Fibroblast of pulmonary artery (primary cell): Measurements from ENCODE around the gene NRXN3.

Experiments used
- DNase-seq: peaks from one replicate; pipeline ENCODE4 v3.0.0-alpha.2; 2010; ENCODE audit warnings: low read depth
- H3K4me3 ChIP-seq: replicated peaks from 2 replicates; pipeline ENCODE4 v1.5.1; 2011; ENCODE audit warnings: low read depth, mild to moderate bottlenecking, control low read depth, low read length, moderate library complexity
- TF ChIP-seq, protein P1 (sequence below): IDR thresholded peaks from 2 replicates; pipeline ENCODE4 v1.5.1; 2011; ENCODE audit warnings: mild to moderate bottlenecking, control low read depth, low read length, inconsistent platforms; ENCODE audit errors: missing control alignments

The NRXN3 gene

DNA sequence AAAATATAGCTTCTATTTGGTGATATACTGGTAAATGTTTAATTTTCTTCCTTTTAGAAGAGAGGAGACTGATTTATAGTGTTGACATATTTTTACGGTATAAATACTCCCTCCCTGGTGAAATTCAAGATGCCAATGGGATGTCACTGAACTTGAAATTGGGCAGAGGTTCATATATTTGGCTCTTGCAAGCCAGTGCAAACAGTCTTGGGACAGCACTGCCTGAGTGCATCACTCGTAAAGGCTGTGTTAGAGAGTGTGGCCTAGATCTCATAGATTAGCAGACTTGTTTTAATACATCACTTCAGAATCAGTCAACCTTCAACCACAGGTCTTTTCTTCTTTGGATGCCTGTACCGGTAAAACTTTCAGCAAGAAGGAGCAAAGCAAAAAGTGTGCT is 681.0 kb downstream of the NRXN3 start:
- DNase-seq = no peak
- H3K4me3 ChIP-seq = no peak overlapping the region
- TF ChIP-seq, protein P1, sequence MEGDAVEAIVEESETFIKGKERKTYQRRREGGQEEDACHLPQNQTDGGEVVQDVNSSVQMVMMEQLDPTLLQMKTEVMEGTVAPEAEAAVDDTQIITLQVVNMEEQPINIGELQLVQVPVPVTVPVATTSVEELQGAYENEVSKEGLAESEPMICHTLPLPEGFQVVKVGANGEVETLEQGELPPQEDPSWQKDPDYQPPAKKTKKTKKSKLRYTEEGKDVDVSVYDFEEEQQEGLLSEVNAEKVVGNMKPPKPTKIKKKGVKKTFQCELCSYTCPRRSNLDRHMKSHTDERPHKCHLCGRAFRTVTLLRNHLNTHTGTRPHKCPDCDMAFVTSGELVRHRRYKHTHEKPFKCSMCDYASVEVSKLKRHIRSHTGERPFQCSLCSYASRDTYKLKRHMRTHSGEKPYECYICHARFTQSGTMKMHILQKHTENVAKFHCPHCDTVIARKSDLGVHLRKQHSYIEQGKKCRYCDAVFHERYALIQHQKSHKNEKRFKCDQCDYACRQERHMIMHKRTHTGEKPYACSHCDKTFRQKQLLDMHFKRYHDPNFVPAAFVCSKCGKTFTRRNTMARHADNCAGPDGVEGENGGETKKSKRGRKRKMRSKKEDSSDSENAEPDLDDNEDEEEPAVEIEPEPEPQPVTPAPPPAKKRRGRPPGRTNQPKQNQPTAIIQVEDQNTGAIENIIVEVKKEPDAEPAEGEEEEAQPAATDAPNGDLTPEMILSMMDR = no peak

DNA sequence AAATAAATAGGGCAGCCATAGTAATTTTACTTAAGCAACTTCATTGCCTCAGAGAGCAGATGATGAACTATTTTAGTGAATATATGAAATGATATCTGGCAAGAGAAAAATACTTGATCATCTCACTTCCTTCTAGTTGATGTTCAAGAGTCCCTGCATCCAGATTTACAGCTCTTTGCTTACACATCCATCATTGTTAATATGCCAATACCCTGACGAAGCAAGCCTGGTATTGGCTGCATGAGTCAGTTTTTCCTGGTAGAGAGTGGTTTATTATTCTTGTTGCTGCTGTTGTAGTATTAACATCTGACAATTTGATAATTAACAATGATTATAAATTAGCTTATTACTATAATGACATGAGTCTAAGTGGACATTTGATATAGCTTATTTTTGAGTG is 681.9 kb downstream of the NRXN3 start:
- H3K4me3 ChIP-seq = no peak overlapping the region
- no peak for DNase-seq
- TF ChIP-seq, protein P1 = no peak

DNA sequence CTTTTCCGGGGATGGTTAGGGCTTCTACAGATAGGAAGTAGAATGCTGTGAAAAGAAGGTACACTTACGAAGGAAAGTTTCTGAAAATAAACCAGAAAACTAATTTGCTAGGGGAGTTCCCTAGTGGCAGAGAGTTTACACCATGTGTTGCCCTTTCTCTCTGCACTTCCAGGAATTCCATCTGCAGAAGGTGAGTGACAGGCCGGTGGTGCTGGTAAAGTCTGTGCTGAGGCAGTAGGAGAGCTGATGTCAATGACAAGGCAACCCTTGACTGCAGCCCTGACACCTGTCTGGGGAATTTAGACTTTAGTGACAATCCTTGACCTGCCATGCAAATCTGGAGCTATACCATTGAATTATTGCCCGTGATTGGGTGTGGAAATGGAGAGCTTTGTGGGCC is 687.8 kb downstream of the NRXN3 start:
- no peak overlapping the region for H3K4me3 ChIP-seq
- no peak for DNase-seq
- TF ChIP-seq, protein P1 = no peak

DNA sequence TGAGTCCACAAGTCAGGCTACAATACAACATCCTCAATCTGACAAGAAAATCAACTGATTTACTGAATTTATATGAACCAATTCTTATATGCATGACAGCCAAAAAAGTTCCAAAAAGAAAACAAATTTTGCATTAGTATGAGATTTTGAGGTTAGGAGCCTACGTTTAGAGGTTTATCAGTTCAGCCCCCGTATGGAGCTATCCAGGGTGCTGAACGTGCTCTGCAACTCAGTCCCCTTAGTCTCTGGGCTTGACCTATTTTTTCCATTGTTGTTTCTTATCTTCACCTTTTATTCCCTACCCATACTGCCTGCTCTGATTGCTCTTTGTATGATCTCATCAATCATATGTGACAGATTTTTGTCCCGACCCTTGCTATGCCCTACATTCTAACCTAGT is 693.0 kb downstream of the NRXN3 start:
- no peak overlapping the region for H3K4me3 ChIP-seq
- TF ChIP-seq, protein P1 = no peak
- DNase-seq = peak; percentile 48

DNA sequence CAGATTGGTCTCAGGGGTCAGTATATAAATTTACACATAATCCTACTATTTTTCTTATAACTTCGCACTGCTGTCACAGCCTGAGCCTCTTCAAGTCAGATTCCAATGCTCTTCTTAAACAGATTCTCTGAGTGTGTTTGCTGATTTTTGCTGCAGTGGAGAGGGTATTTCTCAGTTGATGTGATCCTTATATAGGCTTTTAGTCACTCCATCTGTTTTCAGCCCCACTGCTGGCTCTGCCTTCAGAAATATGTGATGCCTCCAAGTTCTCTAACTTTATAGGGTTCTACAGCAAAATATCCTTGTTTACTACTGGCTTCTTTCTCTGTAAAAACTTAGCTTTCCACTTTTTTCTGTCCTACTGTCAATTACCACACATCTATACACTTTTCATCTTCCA is 702.7 kb downstream of the NRXN3 start:
- DNase-seq = no peak
- TF ChIP-seq, protein P1 = no peak
- no peak overlapping the region for H3K4me3 ChIP-seq

DNA sequence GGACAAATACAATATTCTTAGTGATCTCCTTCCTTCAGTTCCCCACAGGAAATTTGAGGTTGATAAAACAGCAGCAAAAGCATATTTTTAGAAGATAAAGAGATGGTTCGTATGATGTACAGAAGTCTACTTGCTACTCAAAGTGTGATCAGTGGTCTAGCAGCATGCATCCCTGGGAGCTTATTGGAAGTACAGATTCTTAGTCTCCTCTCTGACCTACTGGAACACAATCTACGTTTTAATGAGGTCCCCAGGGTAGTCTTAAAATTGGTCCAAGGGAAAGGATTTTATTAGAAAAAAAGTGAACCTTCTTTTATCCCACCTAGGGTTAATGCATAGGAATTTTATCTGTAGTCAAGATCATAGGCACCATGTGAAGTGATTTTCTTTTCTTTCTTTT is 703.4 kb downstream of the NRXN3 start:
- TF ChIP-seq, protein P1 = no peak
- DNase-seq = no peak
- no peak overlapping the region for H3K4me3 ChIP-seq

DNA sequence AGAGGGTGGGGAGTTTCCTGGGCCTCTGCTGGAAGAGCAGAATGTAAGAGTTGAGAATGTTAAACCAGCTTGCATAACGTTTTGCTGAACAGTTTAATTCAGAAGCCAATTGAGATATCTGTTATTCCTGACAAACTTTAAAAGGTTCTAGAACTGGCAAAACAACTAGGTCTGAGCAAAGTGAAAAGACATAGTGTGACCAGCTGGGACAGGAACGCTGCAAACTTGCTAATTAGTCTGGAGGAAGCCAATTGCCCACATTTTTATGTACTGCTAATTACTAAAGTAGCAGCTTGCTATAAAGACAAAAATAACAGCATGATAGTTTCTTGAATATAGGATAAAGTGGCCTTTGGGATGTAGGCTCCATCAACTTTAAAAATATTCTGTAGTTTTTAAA is 704.9 kb downstream of the NRXN3 start:
- no peak overlapping the region for H3K4me3 ChIP-seq
- TF ChIP-seq, protein P1 = no peak
- no peak for DNase-seq
